Measurements from ENCODE around the gene CELF2. TPM values are rescaled to one million over a fixed set of nuclear protein-coding genes. Genes with fewer than 3 reads are reported as not detected.

The CELF2 gene
- total and polyA plus RNA-seq, 2 experiments from 2014 or later, result 14.4 to 26.5 TPM

- Histone ChIP-seq H3K9me3 (ENCODE audit: low read depth) (no peaks in the 10 kb centered on the region), H3K27me3 (replicated peaks; ENCODE audit: insufficient read depth) (no peaks in the 10 kb centered on the region), H3K27ac (no peak overlapping the region), H3K4me3 (no peak overlapping the region), H3K36me3 (ENCODE audit: low read depth) (no peaks in the 10 kb centered on the region), H4K20me1 (ENCODE audit: insufficient read depth) (no peaks in the 10 kb centered on the region; the same call in 1 of the 2 replicates), H3F3A (ENCODE audit: insufficient read depth) (no peaks in the 10 kb centered on the region), H3K4me2 (ENCODE audit: unreplicated experiment) (no peak overlapping the region), H2AFZ (no peak overlapping the region), H3K79me2 (ENCODE audit: insufficient read depth) (0 out of 2 replicates have a peak, but pooled peaks cover 5% of the 10 kb centered on the region), H3K4me1 (ENCODE audit: insufficient read depth) (no peaks in the 10 kb centered on the region), H3K9ac (no peak overlapping the region), H3K9me2 (ENCODE audit: insufficient read depth) (no peaks in the 10 kb centered on the region)
- WGBS, 2 experiments (ENCODE audit: low coverage in 1 of 2, low lambda C conversion rate in 2 of 2, missing lambda C conversion rate in 2 of 2), result 54 to 59% methylated on average over 2 of the region's 2 CpGs
- no peak for TF ChIP-seq EZH2 (IDR thresholded peaks at IDR 0.05; ENCODE audit: insufficient read depth, poor library complexity, severe bottlenecking)
- no peak for TF ChIP-seq EZH2phosphoT487 (IDR thresholded peaks at IDR 0.05; ENCODE audit: insufficient read depth, low read depth)
- in situ Hi-C loops (cut with MboI), result no loop called here
- DNase-seq, result no peak
Measured at GRCh38 chr10:11114269-11114668, 96.6 kb downstream of the CELF2 start.

- no peaks in the 10 kb centered on the region for H3K4me1 ChIP-seq (ENCODE audit: insufficient read depth)
- TF ChIP-seq EZH2 (IDR thresholded peaks at IDR 0.05; ENCODE audit: insufficient read depth, poor library complexity, severe bottlenecking), result no peak
- no peak for TF ChIP-seq EZH2phosphoT487 (IDR thresholded peaks at IDR 0.05; ENCODE audit: insufficient read depth, low read depth)
- no peaks in the 10 kb centered on the region for H3K9me3 ChIP-seq (ENCODE audit: low read depth)
- H2AFZ ChIP-seq, result no peak overlapping the region
- no peaks in the 10 kb centered on the region for H3K27me3 ChIP-seq (replicated peaks; ENCODE audit: insufficient read depth)
- H3K4me3 ChIP-seq, result no peak overlapping the region
- no peak for DNase-seq
- WGBS, 2 experiments (ENCODE audit: low coverage in 1 of 2, low lambda C conversion rate in 2 of 2, missing lambda C conversion rate in 2 of 2), result 56 to 62% methylated on average over 3 of the region's 3 CpGs
- in situ Hi-C loops (cut with MboI), result no loop called here
- no peaks in the 10 kb centered on the region for H3F3A ChIP-seq (ENCODE audit: insufficient read depth)
- no peak overlapping the region for H3K27ac ChIP-seq
- no peaks in the 10 kb centered on the region; the same call in 1 of the 2 replicates for H4K20me1 ChIP-seq (ENCODE audit: insufficient read depth)
- H3K4me2 ChIP-seq (ENCODE audit: unreplicated experiment), result no peak overlapping the region
- H3K9me2 ChIP-seq (ENCODE audit: insufficient read depth), result no peaks in the 10 kb centered on the region
- H3K36me3 ChIP-seq (ENCODE audit: low read depth), result no peaks in the 10 kb centered on the region
- no peak overlapping the region for H3K9ac ChIP-seq
- H3K79me2 ChIP-seq (ENCODE audit: insufficient read depth), result 0 out of 2 replicates have a peak, but pooled peaks cover 5% of the 10 kb centered on the region
Measured at GRCh38 chr10:11115337-11115736, 97.7 kb downstream of the CELF2 start.

GRCh38 chr10:11116361-11116760 lies 98.7 kb downstream of the CELF2 start:
- H3K79me2 ChIP-seq (ENCODE audit: insufficient read depth), result 0 out of 2 replicates have a peak, but pooled peaks cover 5% of the 10 kb centered on the region
- H4K20me1 ChIP-seq (ENCODE audit: insufficient read depth), result no peaks in the 10 kb centered on the region; the same call in 1 of the 2 replicates
- no peaks in the 10 kb centered on the region for H3F3A ChIP-seq (ENCODE audit: insufficient read depth)
- no peak overlapping the region for H2AFZ ChIP-seq
- no peak overlapping the region for H3K4me2 ChIP-seq (ENCODE audit: unreplicated experiment)
- no peak for TF ChIP-seq EZH2 (IDR thresholded peaks at IDR 0.05; ENCODE audit: insufficient read depth, poor library complexity, severe bottlenecking)
- no peak for TF ChIP-seq EZH2phosphoT487 (IDR thresholded peaks at IDR 0.05; ENCODE audit: insufficient read depth, low read depth)
- H3K4me3 ChIP-seq, result no peak overlapping the region
- no peak for DNase-seq
- in situ Hi-C loops (cut with MboI), result no loop called here
- no peaks in the 10 kb centered on the region for H3K27me3 ChIP-seq (replicated peaks; ENCODE audit: insufficient read depth)
- H3K9me3 ChIP-seq (ENCODE audit: low read depth), result no peaks in the 10 kb centered on the region
- 70 to 83% methylated on average over 4 of the region's 4 CpGs for WGBS, 2 experiments (ENCODE audit: low coverage in 1 of 2, low lambda C conversion rate in 2 of 2, missing lambda C conversion rate in 2 of 2)
- H3K36me3 ChIP-seq (ENCODE audit: low read depth), result no peaks in the 10 kb centered on the region
- H3K27ac ChIP-seq, result no peak overlapping the region
- H3K4me1 ChIP-seq (ENCODE audit: insufficient read depth), result no peaks in the 10 kb centered on the region
- H3K9ac ChIP-seq, result no peak overlapping the region
- H3K9me2 ChIP-seq (ENCODE audit: insufficient read depth), result no peaks in the 10 kb centered on the region

GRCh38 chr10:11116817-11117216 lies 99.1 kb downstream of the CELF2 start:
- no peaks in the 10 kb centered on the region for H3F3A ChIP-seq (ENCODE audit: insufficient read depth)
- H4K20me1 ChIP-seq (ENCODE audit: insufficient read depth), result no peaks in the 10 kb centered on the region; the same call in 1 of the 2 replicates
- no peak for TF ChIP-seq EZH2 (IDR thresholded peaks at IDR 0.05; ENCODE audit: insufficient read depth, poor library complexity, severe bottlenecking)
- TF ChIP-seq EZH2phosphoT487 (IDR thresholded peaks at IDR 0.05; ENCODE audit: insufficient read depth, low read depth), result no peak
- no peaks in the 10 kb centered on the region for H3K36me3 ChIP-seq (ENCODE audit: low read depth)
- 0 out of 2 replicates have a peak, but pooled peaks cover 5% of the 10 kb centered on the region for H3K79me2 ChIP-seq (ENCODE audit: insufficient read depth)
- in situ Hi-C loops (cut with MboI), result no loop called here
- no peak overlapping the region for H3K9ac ChIP-seq
- H3K9me3 ChIP-seq (ENCODE audit: low read depth), result no peaks in the 10 kb centered on the region
- no peak overlapping the region for H3K4me3 ChIP-seq
- 71 to 73% methylated on average over 6 of the region's 6 CpGs for WGBS, 2 experiments (ENCODE audit: low coverage in 1 of 2, low lambda C conversion rate in 2 of 2, missing lambda C conversion rate in 2 of 2)
- no peaks in the 10 kb centered on the region for H3K9me2 ChIP-seq (ENCODE audit: insufficient read depth)
- H2AFZ ChIP-seq, result no peak overlapping the region
- no peak overlapping the region for H3K27ac ChIP-seq
- no peaks in the 10 kb centered on the region for H3K27me3 ChIP-seq (replicated peaks; ENCODE audit: insufficient read depth)
- no peaks in the 10 kb centered on the region for H3K4me1 ChIP-seq (ENCODE audit: insufficient read depth)
- DNase-seq, result no peak
- H3K4me2 ChIP-seq (ENCODE audit: unreplicated experiment), result no peak overlapping the region

Measured in GM23248 (cell line).